Heart left ventricle (tissue), 13 donors: ENCODE results near the gene HORMAD2.
"Not testable (repeated sequence)": the region's sequence is repeated elsewhere in the genome, so short reads cannot be mapped to it uniquely, and the experiment has no call there.

Experiments
- CTCF ChIP-seq, 12 donors: fragments of 200-600 bp; sonication (generic) in 4 of 12; IDR thresholded peaks; one replicate each; pipeline versions ENCODE4 v1.5.0 to v1.8.0; 2018 to 2022; ENCODE audit warnings: antibody characterized with exemption in 12 of 12, mild to moderate bottlenecking in 5 of 12
- POLR2A ChIP-seq, 2 donors: fragments of 450-650 bp; IDR thresholded peaks; one replicate each; pipeline ENCODE4 v1.6.1; 2017; ENCODE audit warnings: antibody characterized with exemption in 2 of 2, mild to moderate bottlenecking in 2 of 2, moderate library complexity in 2 of 2
- donor health status: ischemic (EF 13 %, LVEDD 7.1; RV severe dilation, severe dysfunction).
- donor health status: DM: no; HTN: yes; CAD: no.
- donor health status: DM: no; HTN: no; CAD: no.
- donor health status: ischemic (EF 25% LVEDD 6.9; RV normal size, moderate dysfunction).
- donor health status: ischemic (EF 25% LVEDD 5.7; RV mildly dilated, moderate dysfunction).
- donor health status: ischemic (EF 35%, LVEDD 5.7; RV mildly dilated, moderate dysfunction).
- donor health status: nonischemic (EF 11% LVEDD 7.7; RV severe dilation, severe dysfunction).
- donor health status: DM: yes; HTN: yes; CAD: no.
- donor health status: PGD.
- donor health status: ischemic (EF 29% LVEDD 5.4; RV normal size, mild dysfunction).
- donor health status: nonischemic (EF 23%, LVEDD 6.1; RV moderate dilation, normal function).

GRCh38 chr22:30087037-30087436, 6.8 kb downstream of the HORMAD2 start:
- TF ChIP-seq CTCF, POLR2A (IDR thresholded peaks at IDR 0.05): not testable (repeated sequence)
